Neural crest cell (in vitro differentiated cells): Measurements from ENCODE around the gene CCDC137. TPM values are rescaled to one million over a fixed set of nuclear protein-coding genes. Genes with fewer than 3 reads are reported as not detected.
"Not testable (repeated sequence)": the region's sequence is repeated elsewhere in the genome, so short reads cannot be mapped to it uniquely, and the experiment has no call there.

Source experiments
- DNase-seq: peaks from one replicate; pipeline ENCODE4 v3.0.0; 2021; ENCODE audit warnings: low read depth, mixed read lengths, low spot score
- H3K27ac Mint-ChIP-seq: one replicate; pipeline ENCODE4 v1.8.0; 2021; ENCODE audit warnings: mild to moderate bottlenecking, mixed read lengths; ENCODE audit not compliant: unreplicated experiment
- H3K27me3 Mint-ChIP-seq: 2 replicates; pipeline ENCODE4 v1.8.0; 2021; ENCODE audit warnings: low read depth, mild to moderate bottlenecking, mixed read lengths
- H3K36me3 Mint-ChIP-seq: 2 replicates; pipeline ENCODE4 v1.8.0; 2021; ENCODE audit warnings: low read depth, mild to moderate bottlenecking, mixed read lengths
- H3K4me1 Mint-ChIP-seq: 2 replicates; pipeline ENCODE4 v1.8.0; 2021; ENCODE audit warnings: mixed read lengths
- H3K4me3 Mint-ChIP-seq: one replicate; pipeline ENCODE4 v1.8.0; 2021; ENCODE audit warnings: mild to moderate bottlenecking, mixed read lengths
- H3K9me3 Mint-ChIP-seq: 2 replicates; pipeline ENCODE4 v1.8.0; 2021; ENCODE audit warnings: mixed read lengths
- long read RNA-seq: library from polyadenylated mRNA; unstranded; transcript quantifications from one replicate; pipeline ENCODE4 v2.0.0, GENCODE V29; 2020
- total RNA-seq: library from RNA; stranded (reverse); gene quantifications from 2 replicates; pipeline ENCODE4 v1.2.1, GENCODE V29; 2021
- TF ChIP-seq, protein P1 (sequence below): fragments of 200-600 bp; sonication (generic); conservative IDR thresholded peaks from 2 replicates; pipeline ENCODE4 v1.5.0; 2021; ENCODE audit warnings: antibody characterized with exemption, mild to moderate bottlenecking

Gene CCDC137, protein sequence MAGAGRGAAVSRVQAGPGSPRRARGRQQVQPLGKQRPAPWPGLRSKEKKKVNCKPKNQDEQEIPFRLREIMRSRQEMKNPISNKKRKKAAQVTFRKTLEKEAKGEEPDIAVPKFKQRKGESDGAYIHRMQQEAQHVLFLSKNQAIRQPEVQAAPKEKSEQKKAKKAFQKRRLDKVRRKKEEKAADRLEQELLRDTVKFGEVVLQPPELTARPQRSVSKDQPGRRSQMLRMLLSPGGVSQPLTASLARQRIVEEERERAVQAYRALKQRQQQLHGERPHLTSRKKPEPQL
- total RNA-seq, result 37.0 and 38.3 TPM in 2 replicates
- long read RNA-seq, transcript CCDC137-201 (6 exons, 2,468 nt), result major isoform, 5 of 7 reads
- long read RNA-seq, partial matches to known transcripts, result 1 of 7 reads
- long read RNA-seq, other reads (novel, unspliced or antisense), result 1 of 7 reads

DNA sequence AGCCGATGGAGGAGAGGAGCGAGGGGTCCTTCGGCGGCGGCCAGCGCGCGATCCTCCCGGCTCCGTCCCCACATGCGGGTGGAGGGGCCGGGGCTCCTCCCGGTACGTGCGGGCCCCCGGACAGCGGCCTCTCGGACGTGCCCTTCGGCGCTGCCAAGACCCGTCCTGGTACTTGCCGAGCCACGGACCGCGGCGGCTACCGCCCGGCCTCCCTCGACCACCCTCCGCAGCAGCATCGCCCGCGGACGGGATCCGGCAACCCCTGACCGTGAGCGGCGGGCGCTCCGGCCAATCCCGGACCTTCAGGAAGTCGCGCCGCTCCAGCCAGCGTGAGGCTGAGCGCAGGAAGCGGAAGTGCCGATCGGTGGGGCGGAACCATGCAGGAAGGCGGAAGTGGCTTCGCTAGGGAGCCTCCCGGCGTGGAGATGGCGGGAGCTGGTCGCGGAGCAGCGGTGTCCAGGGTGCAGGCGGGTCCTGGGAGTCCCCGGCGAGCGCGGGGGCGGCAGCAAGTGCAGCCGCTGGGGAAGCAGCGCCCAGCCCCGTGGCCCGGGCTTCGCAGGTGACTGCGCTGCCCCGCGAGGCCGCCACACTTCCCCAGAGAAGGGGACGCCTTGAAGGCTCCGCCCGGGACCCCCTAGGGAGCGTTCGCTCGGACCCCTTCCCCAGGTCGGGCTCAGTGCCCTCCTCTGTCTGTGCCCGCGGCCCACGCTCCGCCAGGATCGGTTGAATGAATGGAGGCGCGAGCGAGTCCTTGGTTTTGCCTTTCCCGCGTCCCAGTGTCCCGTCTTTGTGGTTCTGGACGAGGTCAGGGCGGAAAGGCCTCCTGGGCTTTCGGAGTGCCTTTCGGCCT lies at the start of gene CCDC137, which contains the start of gene OXLD1:
TSS of gene CCDC137 (plus strand) at position 396 of the 850 bp plus-strand sequence. CDS start at position 426, 30 bp downstream.
TSS of gene OXLD1 (minus strand) at position 264 of the 850 bp plus-strand sequence. CDS start at position 236, 28 bp downstream.
- Mint-ChIP-seq H3K27me3 (no peaks in the 10 kb centered on the region), H3K9me3 (no peaks in the 10 kb centered on the region), H3K4me3 (peak within 1 kb of the TSS; percentile 95), H3K36me3 (no peaks in the 10 kb centered on the region), H3K27ac (peak within 1 kb of the TSS; percentile 97), H3K4me1 (peaks cover 28% of the 10 kb centered on the region)
- TF ChIP-seq, protein P1, sequence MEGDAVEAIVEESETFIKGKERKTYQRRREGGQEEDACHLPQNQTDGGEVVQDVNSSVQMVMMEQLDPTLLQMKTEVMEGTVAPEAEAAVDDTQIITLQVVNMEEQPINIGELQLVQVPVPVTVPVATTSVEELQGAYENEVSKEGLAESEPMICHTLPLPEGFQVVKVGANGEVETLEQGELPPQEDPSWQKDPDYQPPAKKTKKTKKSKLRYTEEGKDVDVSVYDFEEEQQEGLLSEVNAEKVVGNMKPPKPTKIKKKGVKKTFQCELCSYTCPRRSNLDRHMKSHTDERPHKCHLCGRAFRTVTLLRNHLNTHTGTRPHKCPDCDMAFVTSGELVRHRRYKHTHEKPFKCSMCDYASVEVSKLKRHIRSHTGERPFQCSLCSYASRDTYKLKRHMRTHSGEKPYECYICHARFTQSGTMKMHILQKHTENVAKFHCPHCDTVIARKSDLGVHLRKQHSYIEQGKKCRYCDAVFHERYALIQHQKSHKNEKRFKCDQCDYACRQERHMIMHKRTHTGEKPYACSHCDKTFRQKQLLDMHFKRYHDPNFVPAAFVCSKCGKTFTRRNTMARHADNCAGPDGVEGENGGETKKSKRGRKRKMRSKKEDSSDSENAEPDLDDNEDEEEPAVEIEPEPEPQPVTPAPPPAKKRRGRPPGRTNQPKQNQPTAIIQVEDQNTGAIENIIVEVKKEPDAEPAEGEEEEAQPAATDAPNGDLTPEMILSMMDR, result no peak
- DNase-seq, result peak; percentile 89

DNA sequence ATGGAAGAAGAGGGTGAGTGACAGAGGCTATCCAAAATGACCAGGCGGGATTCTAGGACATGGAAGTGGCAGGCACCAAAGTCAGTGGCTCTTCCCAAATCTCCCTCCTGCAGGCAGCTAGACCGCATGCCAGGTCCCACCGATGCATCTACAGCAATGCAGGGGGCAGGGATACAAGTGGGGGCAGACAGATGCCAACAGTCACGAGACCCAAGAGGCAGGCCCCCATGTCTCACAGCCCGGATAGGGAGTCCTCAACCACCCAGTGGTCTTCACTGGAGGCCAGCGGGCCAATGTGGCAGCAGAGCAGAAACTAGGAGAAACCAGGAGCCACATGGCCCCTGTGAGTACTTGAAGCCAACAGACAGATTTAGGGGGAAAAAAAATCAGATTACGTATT lies 49.7 kb upstream of the CCDC137 start:
- Mint-ChIP-seq H3K27me3 (no peaks in the 10 kb centered on the region), H3K9me3 (no peaks in the 10 kb centered on the region), H3K36me3 (peaks cover 24% of the 10 kb centered on the region), H3K4me3 (no peak overlapping the region), H3K4me1 (no peaks in the 10 kb centered on the region), H3K27ac (no peak overlapping the region)
- DNase-seq, result no peak
- TF ChIP-seq, protein P1, result no peak

DNA sequence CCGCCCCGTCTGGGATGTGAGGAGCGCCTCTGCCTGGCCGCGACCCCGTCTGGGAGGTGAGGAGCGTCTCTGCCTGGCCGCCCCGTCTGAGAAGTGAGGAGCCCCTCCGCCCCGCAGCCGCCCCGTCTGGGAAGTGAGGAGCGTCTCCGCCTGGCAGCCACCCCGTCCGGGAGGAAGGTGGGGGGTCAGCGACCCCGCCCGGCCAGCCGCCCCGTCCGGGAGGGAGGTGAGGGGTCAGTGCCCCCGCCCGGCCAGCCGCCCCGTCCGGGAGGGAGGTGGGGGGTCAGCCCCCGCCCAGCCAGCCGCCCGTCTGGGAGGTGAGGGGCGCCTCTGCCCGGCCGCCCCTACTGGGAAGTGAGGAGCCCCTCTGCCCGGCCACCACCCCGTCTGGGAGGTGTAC lies 48.2 kb upstream of the CCDC137 start:
- not testable (repeated sequence) for H3K4me3 Mint-ChIP-seq, H3K4me1 Mint-ChIP-seq, H3K27ac Mint-ChIP-seq, DNase-seq, H3K9me3 Mint-ChIP-seq, H3K27me3 Mint-ChIP-seq
- H3K36me3 Mint-ChIP-seq, result peaks cover 24% of the 10 kb centered on the region

DNA sequence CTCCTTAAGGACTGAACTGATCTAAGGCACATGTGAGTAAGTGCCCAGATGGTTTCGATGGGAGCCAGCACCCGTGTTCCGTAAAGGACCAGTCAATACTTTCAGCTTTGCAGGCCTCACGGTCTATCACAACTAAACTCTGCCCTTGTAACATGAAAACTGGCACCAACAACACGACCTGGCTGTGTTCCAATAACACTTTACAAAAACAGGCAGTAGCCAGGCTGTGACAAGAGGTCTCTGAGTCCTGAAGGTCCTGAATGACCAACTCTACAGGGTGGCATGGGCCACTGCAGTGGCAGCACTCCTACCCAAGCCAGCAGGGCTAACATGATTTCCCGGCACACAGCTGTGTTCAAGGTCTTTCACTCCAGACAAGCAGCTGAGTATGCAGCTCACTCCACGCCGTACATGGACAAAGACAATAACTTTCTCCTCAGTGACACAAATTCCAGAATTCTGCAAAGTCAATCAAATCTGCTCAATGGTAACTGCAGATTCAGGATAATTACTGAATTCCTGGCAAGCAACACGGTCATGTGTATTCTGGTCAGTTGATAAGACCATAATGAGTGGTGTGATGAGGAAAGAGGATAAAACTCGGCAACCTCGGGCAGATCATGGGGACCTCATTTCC lies 44.9 kb upstream of the CCDC137 start:
- no peak overlapping the region for H3K27ac Mint-ChIP-seq
- no peak overlapping the region for H3K4me3 Mint-ChIP-seq
- H3K9me3 Mint-ChIP-seq, result no peaks in the 10 kb centered on the region
- H3K27me3 Mint-ChIP-seq, result no peaks in the 10 kb centered on the region
- no peaks in the 10 kb centered on the region for H3K4me1 Mint-ChIP-seq
- no peak for DNase-seq
- TF ChIP-seq, protein P1, result no peak
- H3K36me3 Mint-ChIP-seq, result peaks cover 36% of the 10 kb centered on the region

DNA sequence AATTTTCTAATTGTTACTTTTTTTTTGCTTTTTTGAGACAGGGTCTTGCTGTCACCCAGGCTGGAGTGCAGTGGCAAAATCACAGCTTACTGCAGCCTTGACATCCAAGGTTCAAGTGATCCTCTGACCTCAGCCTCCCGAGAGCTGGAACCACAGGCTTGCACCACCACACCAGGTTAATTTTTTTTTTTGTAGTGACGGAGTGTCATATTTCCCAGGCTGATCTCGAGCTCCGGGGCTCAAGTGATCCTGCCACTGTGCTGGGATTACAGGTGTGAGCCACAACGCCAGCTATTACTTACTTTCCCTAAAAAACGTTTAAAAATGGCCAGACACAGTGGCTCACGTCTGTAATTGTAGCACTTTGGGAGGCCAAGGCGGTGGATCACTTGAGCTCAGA lies 36.3 kb upstream of the CCDC137 start:
- H3K4me3 Mint-ChIP-seq, result peak overlapping the region; percentile 19
- no peaks in the 10 kb centered on the region for H3K27me3 Mint-ChIP-seq
- no peak for DNase-seq
- peaks cover 15% of the 10 kb centered on the region for H3K36me3 Mint-ChIP-seq
- no peaks in the 10 kb centered on the region for H3K4me1 Mint-ChIP-seq
- no peak overlapping the region for H3K27ac Mint-ChIP-seq
- H3K9me3 Mint-ChIP-seq, result no peaks in the 10 kb centered on the region
- TF ChIP-seq, protein P1, result no peak
